Measurements from ENCODE around the gene NDUFS7.

The NDUFS7 gene

DNA sequence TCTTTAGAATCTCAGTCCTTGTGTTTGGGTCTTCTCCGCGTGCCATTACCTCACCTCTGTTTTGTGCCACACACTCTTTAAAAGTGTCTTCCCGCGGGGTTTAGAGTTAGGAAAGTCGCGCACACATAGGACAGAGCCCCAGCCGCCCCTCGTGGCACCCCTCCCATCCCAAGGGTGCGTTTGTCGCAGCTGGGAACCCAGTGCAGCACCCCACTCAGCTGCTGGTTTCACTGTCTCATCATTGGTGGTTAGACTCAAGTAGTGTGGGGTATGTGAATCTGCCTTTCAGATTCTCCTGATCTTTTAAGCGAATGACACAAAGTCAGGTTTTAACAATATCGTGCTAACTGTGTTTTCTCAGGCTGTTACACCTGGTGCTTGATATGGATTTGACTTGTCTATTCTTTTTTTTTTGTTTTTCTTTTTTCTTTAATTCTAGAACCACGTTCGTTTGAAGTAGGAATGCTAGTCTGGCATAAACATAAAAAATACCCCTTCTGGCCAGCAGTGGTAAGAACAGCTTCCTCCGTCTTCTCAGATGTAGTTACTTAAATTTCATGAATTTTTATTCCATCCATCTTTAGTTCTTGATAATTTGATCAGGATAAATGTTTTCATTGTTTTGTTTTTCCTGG, 19.5 kb upstream of the NDUFS7 start:
- no peak for DNase-seq (ENCODE audit: low read depth in 2 of 2)

DNA sequence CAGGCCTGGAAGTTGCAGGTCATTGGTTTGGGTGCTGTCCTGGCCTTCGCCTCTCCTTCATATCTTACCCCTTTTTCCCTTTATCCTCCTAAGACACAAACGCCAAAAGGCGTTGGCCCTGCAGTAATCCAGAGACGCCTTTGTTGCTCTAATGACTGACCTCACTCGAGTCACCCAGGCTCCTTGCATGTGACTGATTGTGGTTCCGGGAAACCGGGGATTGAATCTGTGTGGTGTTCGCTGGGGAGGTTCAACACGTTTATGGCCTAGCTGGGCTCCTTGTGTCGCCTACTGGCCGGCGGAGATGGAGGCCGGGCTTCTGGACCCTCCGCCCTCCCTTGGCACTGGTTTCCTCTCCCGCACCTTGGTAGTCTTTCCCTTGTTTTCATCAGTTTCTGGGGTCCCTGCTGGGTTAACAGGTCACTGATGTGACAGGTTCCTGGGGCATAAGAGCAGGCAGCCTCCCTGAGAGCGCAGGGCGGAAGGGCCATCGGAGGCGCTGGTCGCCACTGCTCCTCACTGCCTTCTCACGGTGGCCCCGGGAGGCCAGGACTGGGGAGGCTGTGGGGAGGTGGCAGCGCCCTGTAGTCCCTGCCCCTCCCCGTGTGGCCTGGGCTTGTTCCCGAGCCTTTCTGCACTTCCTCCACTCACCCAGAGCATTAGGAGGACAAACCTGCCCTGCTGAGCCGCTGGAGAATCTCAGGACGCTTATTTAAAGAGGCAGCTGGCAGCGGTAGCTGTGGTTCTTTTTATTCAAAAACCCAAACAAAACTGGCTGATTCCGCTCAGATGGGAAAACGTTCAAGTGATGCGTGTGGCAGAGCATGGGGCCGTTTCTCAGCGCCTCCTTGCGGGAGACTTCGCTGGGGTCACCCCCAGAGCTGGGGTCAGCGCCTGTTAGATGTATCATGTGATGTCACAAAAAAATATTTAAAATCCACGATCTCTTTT, 18.1 kb upstream of the NDUFS7 start:
- DNase-seq (ENCODE audit: low read depth in 2 of 2), result no peak

DNA sequence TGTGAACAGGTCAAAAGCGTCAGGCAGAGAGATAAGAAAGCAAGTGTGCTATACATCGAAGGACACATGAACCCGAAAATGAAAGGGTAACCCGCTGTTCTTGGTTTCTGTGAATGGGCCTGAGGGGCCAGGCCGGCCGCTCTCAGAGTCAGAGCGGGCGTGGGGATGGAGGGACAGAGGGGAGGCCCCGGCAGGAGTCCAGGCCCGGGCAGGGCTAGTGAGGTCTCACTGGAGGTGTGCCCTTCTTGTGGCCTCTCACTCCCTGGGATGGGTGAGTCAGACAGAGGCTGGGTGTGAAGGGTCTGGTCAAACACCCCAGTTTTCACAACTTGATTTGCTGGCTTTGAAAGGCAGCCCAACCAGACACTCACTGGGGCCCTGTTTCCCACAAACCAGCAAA, 17.4 kb upstream of the NDUFS7 start:
- DNase-seq (ENCODE audit: low read depth in 2 of 2), result no peak

DNA sequence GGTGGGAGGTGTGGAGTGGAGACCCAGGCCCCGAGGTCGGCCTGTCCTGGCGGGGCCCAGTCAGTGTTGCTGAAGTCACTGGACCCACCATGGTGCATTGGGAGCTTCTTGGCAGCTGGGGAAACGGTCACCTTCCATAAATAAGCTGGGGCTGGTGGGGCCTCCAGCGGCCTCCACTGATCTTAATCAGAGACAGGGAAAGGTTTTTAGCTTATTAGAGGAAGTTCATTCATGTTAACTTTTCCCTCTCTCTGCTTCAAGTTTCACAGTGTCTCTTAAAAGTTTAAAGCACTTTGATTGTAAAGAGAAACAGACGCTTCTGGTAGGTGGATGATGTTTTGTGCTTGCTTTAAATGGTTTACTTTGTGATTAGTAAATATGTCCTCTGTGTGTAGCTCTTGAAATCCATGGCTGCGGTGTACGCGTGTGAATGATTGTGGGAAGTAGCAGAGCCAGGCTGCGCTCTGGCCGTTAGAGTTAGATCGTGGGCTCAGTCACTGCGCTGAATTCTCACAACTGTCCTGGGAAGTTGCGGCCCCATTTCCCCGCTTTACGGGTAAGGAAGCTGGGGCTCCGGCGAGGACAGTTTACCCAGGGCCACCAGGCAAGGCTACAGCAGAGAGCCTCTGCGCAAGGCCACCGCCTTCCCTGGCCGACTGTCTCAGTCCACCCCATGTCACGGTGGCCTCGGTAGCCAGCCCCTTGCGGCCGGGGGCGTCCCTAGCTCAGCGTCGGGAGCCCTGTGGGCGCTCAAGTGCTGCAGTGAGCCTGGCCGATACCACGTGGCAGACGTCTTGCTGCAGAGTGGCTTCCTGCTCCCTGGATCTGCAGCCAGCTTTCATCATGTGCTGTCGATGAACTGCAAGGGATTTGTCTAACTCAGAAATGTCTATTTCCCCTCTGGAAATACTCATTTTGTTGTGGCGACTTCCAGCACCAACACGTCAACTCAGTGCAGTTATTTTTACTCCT, 16.5 kb upstream of the NDUFS7 start:
- no peak for DNase-seq (ENCODE audit: low read depth in 2 of 2)

DNA sequence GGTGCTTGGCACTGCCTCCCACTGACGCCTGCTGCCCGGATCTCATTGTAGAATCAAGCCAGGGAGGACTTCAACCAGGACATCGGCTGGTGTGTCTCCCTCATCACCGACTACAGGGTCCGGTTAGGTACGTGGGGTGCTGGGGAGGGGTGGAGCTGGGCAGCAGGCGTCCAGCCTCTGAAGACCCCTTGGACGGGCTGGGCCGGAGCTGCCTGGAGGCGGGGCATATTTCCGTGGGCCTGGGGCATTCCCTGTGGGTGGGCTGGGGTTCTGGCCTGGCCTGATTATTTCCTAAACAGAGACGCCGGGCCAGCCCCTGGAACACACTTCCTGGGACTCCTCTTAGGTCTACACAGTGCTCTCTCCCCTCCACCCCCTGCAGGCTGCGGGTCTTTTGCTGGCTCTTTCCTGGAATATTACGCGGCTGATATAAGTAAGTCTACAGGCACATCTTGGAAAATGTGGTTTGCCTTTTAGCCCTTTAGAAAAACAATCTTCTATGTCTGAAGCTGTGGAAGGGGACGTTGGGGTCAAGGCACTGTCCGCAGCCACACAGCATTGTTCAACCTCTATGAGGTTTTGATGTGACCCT, 14.4 kb upstream of the NDUFS7 start:
- no peak for DNase-seq (ENCODE audit: low read depth in 2 of 2)

DNA sequence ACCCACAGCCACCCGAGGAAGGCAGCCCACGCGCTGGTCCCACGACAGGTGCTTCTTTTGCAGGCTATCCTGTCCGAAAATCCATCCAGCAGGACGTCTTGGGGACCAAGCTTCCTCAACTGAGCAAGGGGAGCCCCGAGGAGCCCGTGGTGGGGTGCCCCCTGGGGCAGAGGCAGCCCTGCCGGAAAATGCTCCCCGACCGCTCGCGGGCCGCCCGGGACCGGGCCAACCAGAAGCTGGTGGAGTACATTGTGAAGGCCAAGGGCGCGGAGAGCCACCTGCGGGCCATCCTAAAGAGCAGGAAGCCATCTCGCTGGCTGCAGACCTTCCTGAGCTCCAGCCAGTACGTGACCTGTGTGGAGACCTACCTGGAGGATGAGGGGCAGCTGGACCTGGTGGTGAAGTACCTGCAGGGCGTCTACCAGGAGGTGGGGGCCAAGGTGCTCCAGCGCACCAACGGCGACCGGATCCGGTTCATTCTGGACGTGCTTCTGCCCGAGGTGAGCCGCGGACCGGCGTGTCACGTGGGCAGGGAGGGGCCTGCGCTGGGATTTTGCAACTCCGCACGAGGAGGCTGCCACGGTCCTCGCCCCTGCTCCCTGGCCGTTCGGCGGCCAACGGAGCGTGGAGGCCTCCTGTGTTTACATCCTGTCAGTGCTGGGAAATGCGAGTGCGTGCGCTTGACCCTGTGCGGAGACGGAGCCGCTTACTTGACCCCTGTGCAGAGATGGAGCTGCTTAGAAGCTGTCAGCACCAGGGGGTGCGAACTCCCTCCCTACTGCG, 12.9 kb upstream of the NDUFS7 start:
- no peak for DNase-seq (ENCODE audit: low read depth in 2 of 2)

DNA sequence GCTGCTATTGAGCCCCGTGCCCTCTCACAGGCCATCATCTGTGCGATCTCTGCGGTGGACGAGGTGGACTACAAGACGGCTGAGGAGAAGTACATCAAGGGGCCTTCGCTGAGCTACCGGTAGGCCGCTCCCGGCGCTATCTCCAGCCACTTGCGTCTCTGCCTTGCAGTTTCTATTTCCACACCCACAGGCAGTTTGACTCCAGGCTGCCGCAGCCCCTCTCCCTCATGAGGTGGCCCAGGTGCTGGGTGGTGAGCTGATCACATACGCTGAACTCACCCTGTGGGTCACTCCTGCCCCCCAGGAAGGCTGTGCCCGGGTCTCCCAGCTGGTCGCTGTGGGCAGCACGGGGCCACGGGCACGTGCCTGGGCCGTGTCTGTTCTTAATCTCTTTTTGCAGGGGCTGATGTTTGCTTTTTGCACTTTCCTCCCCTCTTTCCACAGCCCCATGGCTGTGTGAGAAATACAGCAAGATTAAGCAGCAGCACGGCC, 10.6 kb upstream of the NDUFS7 start:
- DNase-seq (ENCODE audit: low read depth in 2 of 2), result no peak

DNA sequence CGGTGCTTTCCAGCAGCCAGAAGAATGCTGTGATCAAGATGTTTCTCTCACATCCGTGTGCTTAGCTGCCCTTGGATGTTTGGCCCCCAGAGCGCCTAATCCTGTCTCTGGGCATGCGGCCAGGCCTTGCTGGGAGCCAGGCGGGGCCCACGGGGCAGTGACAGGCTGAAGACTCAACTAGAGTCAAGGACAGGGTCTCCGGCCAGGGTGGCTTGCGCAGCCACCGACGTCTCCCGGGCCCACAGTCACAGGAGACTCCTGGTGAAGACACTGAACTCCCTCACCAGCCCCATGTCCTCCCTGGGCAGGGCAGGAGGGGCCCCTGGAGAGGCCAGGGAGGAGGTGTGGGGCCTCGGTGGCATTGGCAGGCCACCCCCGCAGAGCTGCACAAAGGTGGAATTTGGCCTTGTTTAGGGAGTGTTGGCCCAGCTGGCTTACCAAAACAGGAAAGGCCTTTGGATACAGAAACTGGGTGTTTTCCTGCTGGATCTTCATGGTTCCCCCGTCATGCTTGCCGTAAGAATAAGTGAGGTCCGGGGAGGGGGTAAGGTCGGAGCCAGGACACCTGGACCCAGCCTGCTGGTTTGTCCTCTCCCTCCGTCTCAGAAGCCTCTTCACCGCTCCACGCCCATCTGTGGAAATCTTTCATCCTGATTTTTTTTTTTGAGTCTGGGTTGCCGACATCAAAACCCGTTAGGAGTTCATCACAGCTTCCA, 10.0 kb upstream of the NDUFS7 start:
- no peak for DNase-seq (ENCODE audit: low read depth in 2 of 2)

DNA sequence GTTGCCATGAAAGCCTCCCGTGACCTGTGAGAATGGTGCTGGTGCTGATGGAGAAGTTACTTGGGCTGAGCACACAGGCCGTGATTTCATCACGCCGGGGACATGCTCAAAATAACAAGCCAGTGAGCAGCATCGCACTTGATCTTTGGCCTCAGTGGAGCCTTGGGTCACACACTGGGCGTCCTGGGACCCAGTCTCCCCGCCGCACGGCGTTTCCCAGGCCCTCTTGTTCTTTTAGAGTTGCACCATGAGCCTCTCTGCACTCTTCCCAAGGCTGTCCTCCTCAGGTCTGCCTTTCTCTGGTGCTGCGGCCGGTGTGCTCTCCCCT, 9.5 kb upstream of the NDUFS7 start:
- DNase-seq (ENCODE audit: low read depth in 2 of 2), result no peak

DNA sequence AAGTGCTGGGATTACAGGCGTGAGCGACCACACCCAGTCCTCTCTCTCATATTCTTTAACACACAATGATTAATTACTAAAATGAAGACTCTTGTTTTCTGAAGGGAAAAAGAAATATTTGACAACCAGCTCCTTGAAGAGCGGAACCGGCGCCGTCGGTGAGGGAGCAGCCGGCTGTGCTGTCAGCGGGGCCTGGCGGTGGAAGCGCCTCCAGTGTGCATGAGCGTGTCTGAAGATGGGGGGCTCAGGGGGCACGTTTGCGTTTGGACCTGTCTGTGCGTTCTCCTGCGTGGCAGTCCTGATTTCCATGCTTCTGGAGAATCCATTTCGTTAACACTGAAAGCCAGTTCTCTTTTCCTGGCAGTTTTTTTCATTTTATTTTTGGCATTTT, 7.3 kb upstream of the NDUFS7 start:
- no peak for DNase-seq (ENCODE audit: low read depth in 2 of 2)

DNA sequence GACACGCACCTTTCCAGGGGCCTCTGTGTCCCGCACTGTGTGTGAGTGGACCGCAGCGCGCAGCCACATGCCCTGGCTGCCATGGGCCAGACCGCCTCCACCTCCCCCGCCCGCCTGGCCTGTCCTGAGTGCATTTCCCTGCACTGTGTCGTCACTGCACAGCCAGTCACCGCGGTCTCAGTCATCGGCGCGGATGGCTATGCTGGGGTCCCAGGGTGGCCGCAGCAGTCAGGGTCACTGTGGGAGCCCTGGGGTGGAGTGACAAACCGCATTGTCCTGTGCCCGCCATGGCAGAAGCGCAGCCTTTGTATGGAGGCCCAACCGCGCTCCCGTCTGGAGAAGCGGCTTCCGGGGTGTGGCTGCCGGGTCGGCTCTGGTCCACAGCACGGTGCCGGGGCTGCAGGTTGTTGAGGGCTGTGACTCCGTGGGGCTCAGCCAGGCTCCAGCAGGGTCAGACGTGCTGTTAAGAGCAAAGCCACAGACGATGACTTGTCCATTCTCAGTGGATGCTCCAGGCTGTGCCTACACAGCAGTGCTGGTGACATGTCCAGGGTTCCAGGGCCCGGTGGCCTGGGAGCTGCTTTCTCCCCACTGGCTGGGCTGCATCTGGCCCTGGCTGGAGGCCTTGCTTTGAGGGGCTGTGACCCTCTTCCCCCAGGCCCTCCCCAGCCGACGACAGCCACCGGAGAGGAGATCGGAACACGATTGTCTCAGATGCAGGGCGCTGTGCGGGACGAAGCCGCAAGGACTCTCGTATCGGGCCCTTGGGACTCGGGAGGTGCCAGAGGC, 6.3 kb upstream of the NDUFS7 start:
- no peak for DNase-seq (ENCODE audit: low read depth in 2 of 2)

DNA sequence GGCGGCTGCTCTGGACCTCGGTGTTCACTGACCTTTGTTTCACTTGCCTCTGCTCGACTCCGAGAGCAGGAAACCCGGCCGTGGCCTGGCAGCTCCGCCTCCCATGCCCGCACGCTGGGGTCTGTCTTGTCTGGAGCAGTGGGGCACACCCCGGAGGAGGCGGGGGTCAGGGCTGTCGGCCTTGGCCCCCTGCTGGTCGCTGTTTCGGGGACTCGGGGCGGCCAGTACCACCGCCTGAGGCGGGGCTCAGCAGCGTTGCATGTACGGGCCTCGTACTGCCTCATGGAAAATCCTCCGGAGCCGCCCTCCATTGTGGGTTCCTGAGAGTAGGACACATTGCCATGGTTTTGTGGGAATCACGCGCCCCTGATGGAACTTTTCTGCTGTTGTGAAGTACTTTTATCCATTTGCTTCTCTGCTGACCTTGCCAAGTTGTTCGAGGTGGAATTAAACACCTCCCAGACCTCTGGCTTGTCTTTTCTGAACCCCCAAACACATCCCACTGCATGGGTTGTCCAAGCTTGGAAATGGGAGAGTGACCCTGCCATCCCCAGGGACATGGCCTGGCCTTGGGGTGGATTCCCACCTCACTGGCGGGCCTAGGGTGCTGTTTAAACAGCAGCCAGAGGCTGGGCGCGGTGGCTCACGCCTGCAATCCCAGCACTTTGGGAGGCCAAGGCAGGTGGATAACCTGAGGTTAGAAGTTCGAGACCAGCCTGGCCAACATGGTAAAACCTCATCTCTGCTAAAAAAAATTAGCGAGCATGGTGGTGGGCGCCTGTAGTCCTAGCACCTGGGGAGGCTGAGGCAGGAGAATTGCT, 5.5 kb upstream of the NDUFS7 start:
- DNase-seq (ENCODE audit: low read depth in 2 of 2), result no peak

DNA sequence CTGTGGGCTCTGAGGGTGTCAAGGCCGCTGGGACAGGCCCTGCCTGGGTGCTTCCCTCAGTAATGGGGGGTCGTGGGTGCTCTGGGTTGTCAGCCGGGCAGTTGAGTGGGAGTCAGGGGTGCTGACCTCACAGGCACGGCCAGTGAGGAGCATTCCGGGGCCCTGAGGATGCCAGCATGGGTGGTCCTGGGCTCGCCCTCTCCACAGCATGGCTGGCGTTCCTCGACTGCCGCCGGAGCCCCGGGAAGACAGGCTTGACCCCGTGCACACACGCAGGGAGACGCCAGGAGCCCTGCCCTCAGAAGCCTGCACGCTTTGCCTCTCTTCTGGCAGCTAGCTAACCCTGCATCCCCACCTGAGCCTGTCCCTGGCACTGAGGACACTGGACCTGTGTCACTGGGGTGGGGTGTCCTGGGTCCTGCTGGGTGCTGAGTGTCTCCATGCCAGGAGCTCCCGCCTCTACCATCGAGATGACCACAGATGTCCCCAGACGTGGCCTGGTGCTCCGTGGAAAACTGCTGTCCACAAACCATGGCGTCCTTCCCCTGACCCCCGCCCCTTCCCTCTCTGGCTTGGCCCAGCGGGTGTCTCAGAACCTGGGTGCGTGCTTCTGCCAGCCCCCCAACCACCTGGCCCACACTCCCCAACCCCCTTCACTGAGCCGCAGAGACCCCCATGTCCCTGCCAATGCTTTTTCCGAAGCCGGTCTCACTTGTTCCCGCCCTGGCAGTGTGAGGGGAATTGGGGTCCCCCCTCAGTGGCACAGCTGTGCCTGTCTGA, 4.4 kb upstream of the NDUFS7 start:
- DNase-seq (ENCODE audit: low read depth in 2 of 2), result no peak

DNA sequence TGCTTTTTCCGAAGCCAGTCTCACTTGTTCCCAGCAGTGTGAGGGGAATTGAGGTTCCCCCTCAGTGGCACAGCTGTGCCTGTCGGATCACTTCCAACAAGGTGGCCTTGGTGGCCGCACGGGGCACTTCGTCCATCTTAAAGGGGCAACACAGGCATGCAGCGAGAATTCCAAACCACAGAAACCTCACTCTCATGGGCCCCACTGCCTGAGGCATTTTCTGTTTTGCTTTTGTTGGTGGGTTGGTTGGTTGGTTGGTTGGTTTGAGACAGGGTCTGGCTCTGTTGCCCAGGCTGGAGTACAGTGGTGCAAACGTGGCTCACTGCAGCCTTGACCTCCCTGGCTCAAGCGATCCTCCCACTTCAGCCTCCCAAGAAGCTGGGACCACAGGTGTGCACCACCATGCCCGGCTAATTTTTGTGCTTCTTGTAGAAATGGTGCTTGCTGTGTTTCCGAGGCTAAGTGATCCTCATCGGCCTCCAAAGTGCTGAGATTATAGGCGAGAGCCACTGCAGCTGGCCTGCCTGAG, 3.7 kb upstream of the NDUFS7 start:
- no peak for DNase-seq (ENCODE audit: low read depth in 2 of 2)

DNA sequence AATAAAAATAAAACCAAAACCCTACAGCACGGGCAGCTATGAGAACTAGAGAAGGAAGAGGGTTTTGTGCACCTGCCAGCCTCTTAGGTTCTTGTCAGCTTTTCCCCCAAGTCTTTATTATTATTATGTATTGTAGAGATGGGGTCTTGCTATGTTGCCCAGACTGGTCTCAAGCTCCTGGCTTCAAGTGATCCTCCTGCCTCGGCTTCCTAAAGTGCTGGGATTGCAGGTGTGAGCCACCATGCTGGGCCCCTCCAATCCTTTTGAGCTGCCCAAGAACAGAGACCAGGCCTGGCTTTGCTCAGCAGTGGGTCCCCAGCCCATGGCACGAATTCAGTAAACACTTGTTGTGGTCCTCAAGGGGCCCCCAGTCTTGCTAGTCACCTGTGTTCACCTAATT, 1.5 kb upstream of the NDUFS7 start:
- DNase-seq (ENCODE audit: low read depth in 2 of 2), result no peak

DNA sequence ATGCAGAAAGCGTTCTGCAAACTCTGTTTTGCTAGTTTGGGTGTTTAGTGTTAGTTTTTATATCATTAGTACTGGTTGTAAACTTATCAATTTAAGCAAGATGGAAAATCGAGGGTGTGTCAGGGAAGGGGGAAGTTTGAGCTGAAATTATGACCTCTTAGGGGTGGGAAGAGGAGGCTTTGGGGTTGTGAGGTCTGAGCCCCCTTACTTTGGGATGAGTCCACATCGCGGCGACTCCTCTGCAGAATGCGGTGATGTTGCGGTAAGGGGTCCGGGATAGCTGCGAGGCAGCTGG, 743 bp upstream of the NDUFS7 start:
- no peak for DNase-seq (ENCODE audit: low read depth in 2 of 2)

DNA sequence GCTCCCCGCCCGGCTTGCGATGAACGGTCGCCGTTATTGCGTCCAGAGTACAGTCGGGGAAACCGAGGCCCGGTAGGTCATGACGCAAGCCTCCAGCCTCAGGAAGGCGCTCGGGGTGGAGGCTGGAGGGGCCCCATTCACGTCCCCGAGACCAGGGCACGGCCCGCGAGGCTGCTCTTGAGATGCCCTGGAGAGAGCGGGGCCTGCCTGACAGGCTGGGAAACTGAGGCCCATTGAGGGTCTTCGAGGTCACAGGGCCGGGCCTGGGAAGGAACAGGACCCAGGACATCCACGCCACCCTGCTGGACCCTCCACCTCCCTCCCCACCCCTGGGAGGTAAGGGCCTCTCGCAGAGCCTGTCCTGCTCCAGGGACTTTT, 367 bp downstream of the NDUFS7 start:
- DNase-seq (ENCODE audit: low read depth in 2 of 2), result no peak
